GM06990 (cell line): ENCODE measurements around the gene FTO.

Experiments
- DNase-seq: peaks from one replicate; pipeline ENCODE4 v3.0.0-alpha.2; 2011; ENCODE audit not compliant: insufficient read length; ENCODE audit errors: extremely low read depth
- H3K27me3 ChIP-seq: replicated peaks from 2 replicates; pipeline ENCODE4 v1.6.0; 2011; ENCODE audit warnings: low read length; ENCODE audit not compliant: control insufficient read depth, insufficient read depth
- H3K36me3 ChIP-seq: 2 replicates; pipeline ENCODE4 v1.5.1; 2011; ENCODE audit warnings: low read length; ENCODE audit not compliant: control insufficient read depth, insufficient read depth
- H3K4me3 ChIP-seq: replicated peaks from 2 replicates; pipeline ENCODE4 v1.5.1; 2011; ENCODE audit warnings: low read depth, mild to moderate bottlenecking, control low read depth, low read length
- CTCF ChIP-seq: IDR thresholded peaks from 2 replicates; pipeline ENCODE4 v1.5.1; 2011; ENCODE audit warnings: low read length, control low read depth, mild to moderate bottlenecking, inconsistent platforms; ENCODE audit not compliant: insufficient read depth, poor library complexity, severe bottlenecking

FTO gene

GRCh38 chr16:53905028-53905427 lies 201.1 kb downstream of the FTO start:
- DNase-seq, result no peak
- H3K4me3 ChIP-seq, result no peak overlapping the region
- TF ChIP-seq CTCF, result no peak
- no peaks in the 10 kb centered on the region; the same call in 1 of the 2 replicates for H3K36me3 ChIP-seq
- no peaks in the 10 kb centered on the region for H3K27me3 ChIP-seq

- TF ChIP-seq CTCF, result no peak
- no peak for DNase-seq
These were observed 204.8 kb downstream of the FTO start for GRCh38 chr16:53908731-53909130.

GRCh38 chr16:53910990-53911389 lies 207.0 kb downstream of the FTO start:
- TF ChIP-seq CTCF, result no peak
- no peak for DNase-seq
- Histone ChIP-seq H3K4me3 (no peak overlapping the region), H3K36me3 (no peaks in the 10 kb centered on the region), H3K27me3 (no peaks in the 10 kb centered on the region)

More at GRCh38 chr16:53908731-53909130, 204.8 kb downstream of the FTO start:
- no peaks in the 10 kb centered on the region for H3K27me3 ChIP-seq
- H3K4me3 ChIP-seq, result no peak overlapping the region
- no peaks in the 10 kb centered on the region for H3K36me3 ChIP-seq

- no peaks in the 10 kb centered on the region for H3K27me3 ChIP-seq
- TF ChIP-seq CTCF, result no peak
- no peak overlapping the region for H3K4me3 ChIP-seq
- no peaks in the 10 kb centered on the region for H3K36me3 ChIP-seq
- no peak for DNase-seq
These were observed 207.6 kb downstream of the FTO start for GRCh38 chr16:53911513-53911912.

GRCh38 chr16:53912155-53912554 lies 208.2 kb downstream of the FTO start:
- TF ChIP-seq CTCF, result no peak
- Histone ChIP-seq H3K36me3 (no peaks in the 10 kb centered on the region), H3K27me3 (no peaks in the 10 kb centered on the region), H3K4me3 (no peak overlapping the region)
- no peak for DNase-seq

GRCh38 chr16:53913099-53913870 lies 209.3 kb downstream of the FTO start:
- DNase-seq, result no peak
- no peak for TF ChIP-seq CTCF
- Histone ChIP-seq H3K4me3 (no peak overlapping the region), H3K27me3 (no peaks in the 10 kb centered on the region), H3K36me3 (no peaks in the 10 kb centered on the region)
